ENCODE measurements around the gene OSBPL8.
A peak's percentile ranks its signal among the peaks of the same experiment; 100 is the strongest.

Gene OSBPL8

DNA sequence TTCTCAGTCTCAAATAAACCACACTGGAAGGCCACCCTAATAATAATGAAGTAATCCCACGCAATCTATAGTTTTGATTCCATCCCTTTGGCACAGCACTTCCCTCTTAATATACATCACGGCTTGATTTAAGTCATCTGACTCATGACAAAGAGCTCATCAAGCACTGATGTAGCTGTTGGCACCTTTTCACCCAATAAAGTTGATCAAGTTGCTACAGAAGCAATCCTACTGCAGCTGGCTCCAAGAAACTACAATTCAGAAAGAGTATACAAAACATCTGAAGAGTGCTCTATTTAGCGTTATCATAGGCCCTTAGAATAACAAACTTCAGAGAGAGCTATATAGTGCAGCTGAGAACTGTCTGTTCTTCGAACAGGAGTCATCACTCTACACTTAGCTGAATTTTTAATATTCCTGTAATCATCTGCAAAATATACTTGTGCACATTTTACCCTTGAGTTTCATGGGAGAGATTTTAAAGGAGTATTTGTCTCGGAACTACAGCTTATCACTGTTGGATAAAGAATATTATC, 94.9 kb downstream of the OSBPL8 start:
- no peak for ATAC-seq (replicated peaks)
- Mint-ChIP-seq H3K36me3 (ENCODE audit: insufficient read depth) (no peaks in the 10 kb centered on the region), H3K27me3 (no peaks in the 10 kb centered on the region), H3K4me1 (ENCODE audit: low read depth in 2 of 2) (peaks cover 9 to 46% of the 10 kb centered on the region in 2 donors), H3K27ac (peak overlapping the region in 1 of 2 donors; percentile 57), H3K9me3 (no peaks in the 10 kb centered on the region), H3K4me3 (no peak overlapping the region)
- no peak for DNase-seq

DNA sequence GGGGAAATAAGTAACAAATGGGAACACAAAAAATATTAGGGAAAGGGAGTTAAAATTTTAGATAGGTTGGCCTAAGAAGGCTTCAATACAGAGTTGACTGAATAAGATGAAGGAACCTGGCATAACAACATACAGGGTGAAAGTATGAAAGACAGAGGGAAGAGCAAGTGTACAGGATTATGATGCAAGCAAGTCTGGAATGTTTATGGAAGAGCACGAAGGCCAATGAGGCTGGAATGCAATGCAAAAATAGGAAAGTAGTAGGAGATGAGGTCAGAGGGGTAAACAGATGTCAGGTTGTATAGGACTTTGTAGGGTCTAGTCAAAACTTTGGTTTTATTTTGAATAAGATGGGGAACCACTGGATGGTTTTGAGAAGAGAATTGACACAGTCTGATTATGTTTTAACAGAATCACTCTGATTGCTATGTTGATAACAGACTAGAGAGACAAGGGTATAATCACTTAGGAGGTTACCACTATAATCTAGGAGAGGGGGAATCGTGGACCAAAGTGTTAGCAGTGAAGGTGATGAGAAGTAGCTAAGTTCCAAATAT, 96.8 kb downstream of the OSBPL8 start:
- ATAC-seq (replicated peaks) = no peak
- H3K27ac Mint-ChIP-seq = peak overlapping the region in 1 of 2 donors; percentile 15
- H3K27me3 Mint-ChIP-seq = no peaks in the 10 kb centered on the region
- no peaks in the 10 kb centered on the region for H3K9me3 Mint-ChIP-seq
- H3K4me3 Mint-ChIP-seq = no peak overlapping the region
- peaks cover 3% of the 10 kb centered on the region for H3K36me3 Mint-ChIP-seq (ENCODE audit: insufficient read depth)
- peaks cover 9 to 43% of the 10 kb centered on the region in 2 donors for H3K4me1 Mint-ChIP-seq (ENCODE audit: low read depth in 2 of 2)
- DNase-seq = no peak

GRCh38 chr12:76460807-76461206, 98.8 kb downstream of the OSBPL8 start:
- Mint-ChIP-seq H3K4me3 (no peak overlapping the region), H3K4me1 (ENCODE audit: low read depth in 2 of 2) (peaks cover 9 to 39% of the 10 kb centered on the region in 2 donors), H3K27ac (peak overlapping the region; percentile 30 to 73), H3K27me3 (no peaks in the 10 kb centered on the region), H3K9me3 (no peaks in the 10 kb centered on the region), H3K36me3 (ENCODE audit: insufficient read depth) (peaks cover 4% of the 10 kb centered on the region)
- ATAC-seq (replicated peaks) (no peak), DNase-seq (no peak)

- H3K27me3 Mint-ChIP-seq = no peaks in the 10 kb centered on the region
- peaks cover 4% of the 10 kb centered on the region for H3K36me3 Mint-ChIP-seq (ENCODE audit: insufficient read depth)
- no peaks in the 10 kb centered on the region for H3K9me3 Mint-ChIP-seq
- ATAC-seq (replicated peaks) (no peak), DNase-seq (no peak)
- peaks cover 7 to 32% of the 10 kb centered on the region in 2 donors for H3K4me1 Mint-ChIP-seq (ENCODE audit: low read depth in 2 of 2)
- H3K4me3 Mint-ChIP-seq = no peak overlapping the region
- no peak overlapping the region for H3K27ac Mint-ChIP-seq
Observed at GRCh38 chr12:76457818-76458217, 101.8 kb downstream of the OSBPL8 start.

DNA sequence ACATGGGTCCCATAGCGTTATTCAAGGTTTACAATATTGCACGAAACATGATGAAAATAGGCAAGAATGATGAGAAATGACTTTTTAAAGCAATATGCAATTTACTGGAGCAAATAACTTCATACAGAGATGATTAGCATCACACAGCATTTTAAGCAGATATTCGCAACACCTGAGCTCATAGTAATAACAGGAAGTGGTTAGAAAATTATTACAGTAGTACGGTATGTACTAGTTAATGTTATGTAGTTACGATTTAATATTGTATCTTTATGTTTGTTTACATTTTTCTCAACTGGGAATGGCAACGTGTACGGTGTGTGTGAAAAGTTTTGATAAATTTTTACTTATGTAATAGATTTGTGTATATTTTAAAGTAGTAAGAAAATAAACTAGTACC, 102.6 kb downstream of the OSBPL8 start:
- ATAC-seq (replicated peaks) = peak; percentile 88
- DNase-seq = no peak
- Mint-ChIP-seq H3K4me3 (peak overlapping the region; percentile 5 to 23), H3K27ac (peak overlapping the region in 1 of 2 donors; percentile 12), H3K27me3 (no peaks in the 10 kb centered on the region), H3K4me1 (ENCODE audit: low read depth in 2 of 2) (peaks cover 11 to 33% of the 10 kb centered on the region in 2 donors), H3K36me3 (ENCODE audit: insufficient read depth) (peaks cover 4% of the 10 kb centered on the region), H3K9me3 (no peaks in the 10 kb centered on the region)

GRCh38 chr12:76455582-76456345, 103.8 kb downstream of the OSBPL8 start:
- peak overlapping the region in 1 of 2 donors; percentile 12 for H3K27ac Mint-ChIP-seq
- DNase-seq (peak in 1 of 3 experiments; percentile 5), ATAC-seq (replicated peaks) (peak; percentile 62)
- H3K27me3 Mint-ChIP-seq = no peaks in the 10 kb centered on the region
- peaks cover 5% of the 10 kb centered on the region for H3K36me3 Mint-ChIP-seq (ENCODE audit: insufficient read depth)
- H3K4me3 Mint-ChIP-seq = no peak overlapping the region
- peaks cover 8 to 24% of the 10 kb centered on the region in 2 donors for H3K4me1 Mint-ChIP-seq (ENCODE audit: low read depth in 2 of 2)
- H3K9me3 Mint-ChIP-seq = no peaks in the 10 kb centered on the region

- Mint-ChIP-seq H3K4me1 (ENCODE audit: low read depth in 2 of 2) (peaks cover 8 to 23% of the 10 kb centered on the region in 2 donors), H3K4me3 (no peak overlapping the region), H3K27me3 (no peaks in the 10 kb centered on the region), H3K27ac (no peak overlapping the region), H3K9me3 (no peaks in the 10 kb centered on the region), H3K36me3 (ENCODE audit: insufficient read depth) (peaks cover 15% of the 10 kb centered on the region)
- no peak for DNase-seq
- ATAC-seq (replicated peaks) = no peak
Observed at GRCh38 chr12:76451528-76451927, 108.0 kb downstream of the OSBPL8 start.

GRCh38 chr12:76450690-76451089, 108.9 kb downstream of the OSBPL8 start:
- no peaks in the 10 kb centered on the region for H3K27me3 Mint-ChIP-seq
- no peak overlapping the region for H3K27ac Mint-ChIP-seq
- ATAC-seq (replicated peaks) (no peak), DNase-seq (no peak)
- H3K4me3 Mint-ChIP-seq = no peak overlapping the region
- H3K36me3 Mint-ChIP-seq (ENCODE audit: insufficient read depth) = peaks cover 15% of the 10 kb centered on the region
- H3K9me3 Mint-ChIP-seq = no peaks in the 10 kb centered on the region
- H3K4me1 Mint-ChIP-seq (ENCODE audit: low read depth in 2 of 2) = peaks cover 10 to 29% of the 10 kb centered on the region in 2 donors

- Mint-ChIP-seq H3K9me3 (no peaks in the 10 kb centered on the region), H3K4me1 (ENCODE audit: low read depth in 2 of 2) (peaks cover 13 to 31% of the 10 kb centered on the region in 2 donors), H3K4me3 (no peak overlapping the region), H3K36me3 (ENCODE audit: insufficient read depth) (peaks cover 15% of the 10 kb centered on the region), H3K27me3 (no peaks in the 10 kb centered on the region), H3K27ac (no peak overlapping the region)
- DNase-seq (no peak), ATAC-seq (replicated peaks) (no peak)
Observed at GRCh38 chr12:76449993-76450392, 109.6 kb downstream of the OSBPL8 start.

DNA sequence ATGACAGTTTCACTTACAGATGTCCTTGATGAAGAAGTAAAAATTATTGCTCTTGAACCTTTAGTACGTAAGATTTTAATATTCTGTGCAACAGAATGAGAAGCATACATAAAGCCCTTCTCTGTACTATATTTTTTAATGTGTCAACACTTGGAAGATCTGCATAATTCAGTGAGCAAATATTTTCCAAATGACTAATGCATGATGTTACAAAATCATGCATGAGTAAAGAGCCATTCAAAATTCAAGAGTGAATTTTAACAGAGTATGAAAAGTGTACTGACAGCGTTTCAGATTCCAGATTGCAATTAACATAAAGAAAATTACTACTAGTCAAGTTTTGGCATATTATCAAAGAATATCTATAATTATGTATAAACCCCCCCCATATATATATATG, 110.0 kb downstream of the OSBPL8 start:
- Mint-ChIP-seq H3K36me3 (ENCODE audit: insufficient read depth) (peaks cover 15% of the 10 kb centered on the region), H3K27me3 (no peaks in the 10 kb centered on the region), H3K9me3 (no peaks in the 10 kb centered on the region), H3K27ac (no peak overlapping the region), H3K4me3 (no peak overlapping the region), H3K4me1 (ENCODE audit: low read depth in 2 of 2) (peaks cover 15 to 33% of the 10 kb centered on the region in 2 donors)
- ATAC-seq (replicated peaks) (no peak), DNase-seq (no peak)

DNA sequence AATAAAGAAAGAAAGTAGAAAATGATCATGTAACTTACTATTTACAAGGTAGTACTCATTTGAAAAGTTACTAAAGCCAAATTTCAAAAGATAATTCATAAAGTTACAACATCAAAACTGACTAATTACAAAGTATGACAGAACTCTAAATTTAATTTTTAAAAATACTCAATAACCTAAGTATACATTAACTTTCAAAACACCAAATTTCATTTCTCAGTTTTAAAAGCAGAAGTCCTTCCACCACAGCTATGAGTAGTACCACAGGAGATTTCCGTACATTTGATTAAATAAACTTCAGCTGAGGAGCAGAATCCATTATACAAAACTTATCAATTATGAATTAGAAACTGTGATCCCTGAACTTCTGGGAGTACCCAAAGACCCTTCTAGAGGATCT, 110.6 kb downstream of the OSBPL8 start:
- Mint-ChIP-seq H3K27me3 (no peaks in the 10 kb centered on the region), H3K9me3 (no peaks in the 10 kb centered on the region), H3K36me3 (ENCODE audit: insufficient read depth) (peaks cover 15% of the 10 kb centered on the region), H3K27ac (no peak overlapping the region), H3K4me1 (ENCODE audit: low read depth in 2 of 2) (peaks cover 20 to 39% of the 10 kb centered on the region in 2 donors), H3K4me3 (no peak overlapping the region)
- ATAC-seq (replicated peaks) (no peak), DNase-seq (no peak)

DNA sequence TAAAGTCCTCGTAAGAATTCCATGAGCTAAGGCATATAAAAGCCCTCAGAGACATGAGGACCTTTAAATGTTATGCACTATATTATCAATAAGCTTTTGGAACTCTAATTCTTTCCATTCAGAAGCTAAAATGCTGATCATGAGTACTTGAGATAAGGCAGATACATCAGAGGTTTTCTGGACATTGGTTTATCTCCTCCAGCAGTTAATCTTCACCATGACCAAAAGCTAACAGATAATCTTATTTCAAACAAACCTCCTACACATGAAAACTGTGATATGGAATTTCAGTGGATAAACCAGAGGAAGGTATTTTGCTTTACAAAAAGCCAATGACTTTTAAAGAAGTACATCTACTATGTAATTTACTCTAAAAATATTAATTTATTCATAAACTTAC, 113.5 kb downstream of the OSBPL8 start:
- ATAC-seq (replicated peaks) (no peak), DNase-seq (no peak)
- no peak overlapping the region for H3K27ac Mint-ChIP-seq
- H3K36me3 Mint-ChIP-seq (ENCODE audit: insufficient read depth) = peaks cover 15% of the 10 kb centered on the region
- no peak overlapping the region for H3K4me3 Mint-ChIP-seq
- no peaks in the 10 kb centered on the region for H3K9me3 Mint-ChIP-seq
- no peaks in the 10 kb centered on the region for H3K27me3 Mint-ChIP-seq
- H3K4me1 Mint-ChIP-seq (ENCODE audit: low read depth in 2 of 2) = peaks cover 18 to 44% of the 10 kb centered on the region in 2 donors

DNA sequence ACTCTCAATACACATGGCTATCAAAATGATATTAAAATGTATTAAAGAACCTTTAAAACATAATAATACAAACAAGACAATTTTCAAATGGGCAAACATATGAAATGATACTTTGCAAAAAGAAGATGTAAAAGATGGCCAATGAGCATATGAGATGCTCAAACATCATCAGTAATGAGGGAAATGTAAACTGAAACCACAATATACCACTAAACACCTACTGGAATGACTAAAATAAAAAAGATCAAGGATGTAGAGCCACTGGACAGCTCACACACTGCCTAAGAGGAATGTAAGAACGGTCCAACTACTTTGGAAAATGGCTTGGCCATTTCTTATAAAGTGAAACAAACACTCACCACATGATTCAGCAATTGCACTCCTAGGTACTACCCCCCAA, 114.1 kb downstream of the OSBPL8 start:
- Mint-ChIP-seq H3K4me3 (no peak overlapping the region), H3K4me1 (ENCODE audit: low read depth in 2 of 2) (peaks cover 15 to 47% of the 10 kb centered on the region in 2 donors), H3K27ac (no peak overlapping the region), H3K9me3 (no peaks in the 10 kb centered on the region), H3K27me3 (no peaks in the 10 kb centered on the region), H3K36me3 (ENCODE audit: insufficient read depth) (peaks cover 11% of the 10 kb centered on the region)
- DNase-seq (no peak), ATAC-seq (replicated peaks) (no peak)

DNA sequence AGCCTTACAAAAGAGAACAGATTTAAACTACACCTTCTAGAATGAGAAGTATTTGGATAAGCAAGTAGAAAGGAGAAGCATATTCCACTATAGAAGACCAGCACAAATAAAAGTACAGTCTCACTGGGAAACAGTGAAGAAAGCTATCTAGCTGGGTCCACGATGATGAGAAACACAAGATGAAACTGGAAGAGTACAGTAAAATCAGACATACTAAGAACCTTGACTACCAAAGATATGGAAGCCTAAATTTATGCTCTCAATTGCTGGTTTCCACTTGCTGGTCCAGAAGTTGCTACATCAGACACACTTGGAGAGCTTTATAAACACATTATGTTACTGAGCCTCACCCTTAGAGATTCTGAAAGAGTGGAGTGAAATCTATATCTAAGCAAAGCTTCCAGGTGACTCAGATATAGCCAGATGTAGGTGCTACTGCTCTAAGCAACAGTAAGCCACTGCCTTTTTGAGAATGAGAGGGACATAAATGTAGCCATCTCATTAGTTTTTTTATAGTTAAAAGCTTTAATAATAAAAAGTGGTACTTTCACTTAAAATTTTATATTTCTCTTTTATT, 115.1 kb downstream of the OSBPL8 start:
- H3K27me3 Mint-ChIP-seq = no peaks in the 10 kb centered on the region
- peaks cover 15 to 54% of the 10 kb centered on the region in 2 donors for H3K4me1 Mint-ChIP-seq (ENCODE audit: low read depth in 2 of 2)
- H3K4me3 Mint-ChIP-seq = no peak overlapping the region
- DNase-seq (no peak), ATAC-seq (replicated peaks) (no peak)
- H3K27ac Mint-ChIP-seq = no peak overlapping the region
- no peaks in the 10 kb centered on the region for H3K9me3 Mint-ChIP-seq
- H3K36me3 Mint-ChIP-seq (ENCODE audit: insufficient read depth) = peaks cover 10% of the 10 kb centered on the region
